H1 (cell line): Measurements from ENCODE around the gene MEP1A. TPM values are rescaled to one million over a fixed set of nuclear protein-coding genes. Genes with fewer than 3 reads are reported as not detected.

Experiments
- CTBP2 ChIP-seq: IDR thresholded peaks from 2 replicates; pipeline ENCODE4 v1.7.0; 2011; ENCODE audit warnings: borderline replicate concordance, mild to moderate bottlenecking, moderate library complexity, mixed read lengths, low read length; ENCODE audit not compliant: insufficient read depth, insufficient read length
- JUN ChIP-seq: IDR thresholded peaks from 2 replicates; pipeline ENCODE4 v1.6.1; 2011; ENCODE audit warnings: low read depth, mild to moderate bottlenecking, improper control_type of control experiment, low read length
- POLR2A ChIP-seq, 2 experiments: IDR thresholded peaks; 1 replicate in 1 of 2; 2 replicates in 1 of 2; pipeline ENCODE4 v1.6.1; 2011; ENCODE audit warnings: low read depth in 2 of 2, low read length in 2 of 2, mild to moderate bottlenecking in 2 of 2; ENCODE audit errors: control extremely low read depth in 1 of 2
- SIN3A ChIP-seq, 2 experiments: IDR thresholded peaks in 1 of 2; conservative IDR thresholded peaks in 1 of 2; 2 replicates each; pipeline ENCODE4 v1.6.1; 2011 to 2012; ENCODE audit warnings: low read length in 2 of 2, improper control_type of control experiment in 1 of 2, low read depth in 1 of 2, mild to moderate bottlenecking in 1 of 2
- polyA plus RNA-seq, 7 experiments: library from polyadenylated mRNA; depleted of rRNA in 3 of 7; stranded (reverse) in 5 of 7; unstranded in 2 of 7; fragments of >200 nt in 5 of 7; fragments of 200-250 nt in 2 of 7; gene quantifications; 1 replicate in 5 of 7; 2 replicates in 1 of 7; 4 replicates in 1 of 7; pipeline versions ENCODE4 v1.2.1 to v1.2.3, GENCODE V29; 2011 to 2013; ENCODE audit warnings: missing spikeins in 2 of 7, mixed read lengths in 2 of 7
- total RNA-seq: library from RNA; stranded (reverse); fragmentation: NEBNext Ultra II Directional; extraction: Animal tissue kit (Norgen Biotek cat#: 25700); gene quantifications from 2 replicates; pipeline ENCODE4 v1.2.1, GENCODE V29; 2021

The MEP1A gene
- total and polyA plus RNA-seq, 2 of the 8 experiments (the other 6 are each of a cell fraction or from before 2014, with no cell fraction given) = 0.03 TPM; not detected in 1

DNA sequence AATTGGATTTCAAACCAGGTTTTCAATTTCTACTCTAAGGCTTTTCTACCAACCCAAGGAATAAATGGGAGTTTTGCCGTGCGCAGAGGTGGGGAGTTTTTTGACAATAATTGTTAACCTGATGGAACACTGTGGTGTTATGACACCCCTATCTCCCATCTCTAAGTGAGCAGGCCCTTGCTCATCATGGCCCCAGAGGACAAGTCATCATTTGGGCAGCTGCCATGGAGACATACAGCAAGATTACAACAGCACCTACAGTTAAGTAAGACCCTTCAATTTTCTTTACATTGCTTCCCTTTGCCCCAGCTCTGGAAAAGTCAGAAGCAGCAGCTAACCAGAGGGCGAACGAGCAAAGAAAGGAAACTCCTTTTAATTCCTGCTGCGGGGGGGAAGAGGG lies 74.2 kb downstream of the MEP1A start (continued):
- TF ChIP-seq POLR2A (IDR thresholded peaks at IDR 0.05; ENCODE audit: control extremely low read depth in 1 of 2, low read depth in 2 of 2, low read length in 2 of 2) (no peak), SIN3A (conservative IDR thresholded peaks at IDR 0.05 in 1 of 2, IDR thresholded peaks at IDR 0.05 in 1 of 2; ENCODE audit: low read depth in 1 of 2, low read length in 2 of 2) (no peak), JUN (no peak), CTBP2 (no peak)
